ENCODE results near the gene DNAAF2.
"Not testable (repeated sequence)": the region's sequence is repeated elsewhere in the genome, so short reads cannot be mapped to it uniquely, and the experiment has no call there.

The DNAAF2 gene, protein sequence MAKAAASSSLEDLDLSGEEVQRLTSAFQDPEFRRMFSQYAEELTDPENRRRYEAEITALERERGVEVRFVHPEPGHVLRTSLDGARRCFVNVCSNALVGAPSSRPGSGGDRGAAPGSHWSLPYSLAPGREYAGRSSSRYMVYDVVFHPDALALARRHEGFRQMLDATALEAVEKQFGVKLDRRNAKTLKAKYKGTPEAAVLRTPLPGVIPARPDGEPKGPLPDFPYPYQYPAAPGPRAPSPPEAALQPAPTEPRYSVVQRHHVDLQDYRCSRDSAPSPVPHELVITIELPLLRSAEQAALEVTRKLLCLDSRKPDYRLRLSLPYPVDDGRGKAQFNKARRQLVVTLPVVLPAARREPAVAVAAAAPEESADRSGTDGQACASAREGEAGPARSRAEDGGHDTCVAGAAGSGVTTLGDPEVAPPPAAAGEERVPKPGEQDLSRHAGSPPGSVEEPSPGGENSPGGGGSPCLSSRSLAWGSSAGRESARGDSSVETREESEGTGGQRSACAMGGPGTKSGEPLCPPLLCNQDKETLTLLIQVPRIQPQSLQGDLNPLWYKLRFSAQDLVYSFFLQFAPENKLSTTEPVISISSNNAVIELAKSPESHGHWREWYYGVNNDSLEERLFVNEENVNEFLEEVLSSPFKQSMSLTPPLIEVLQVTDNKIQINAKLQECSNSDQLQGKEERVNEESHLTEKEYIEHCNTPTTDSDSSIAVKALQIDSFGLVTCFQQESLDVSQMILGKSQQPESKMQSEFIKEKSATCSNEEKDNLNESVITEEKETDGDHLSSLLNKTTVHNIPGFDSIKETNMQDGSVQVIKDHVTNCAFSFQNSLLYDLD

DNA sequence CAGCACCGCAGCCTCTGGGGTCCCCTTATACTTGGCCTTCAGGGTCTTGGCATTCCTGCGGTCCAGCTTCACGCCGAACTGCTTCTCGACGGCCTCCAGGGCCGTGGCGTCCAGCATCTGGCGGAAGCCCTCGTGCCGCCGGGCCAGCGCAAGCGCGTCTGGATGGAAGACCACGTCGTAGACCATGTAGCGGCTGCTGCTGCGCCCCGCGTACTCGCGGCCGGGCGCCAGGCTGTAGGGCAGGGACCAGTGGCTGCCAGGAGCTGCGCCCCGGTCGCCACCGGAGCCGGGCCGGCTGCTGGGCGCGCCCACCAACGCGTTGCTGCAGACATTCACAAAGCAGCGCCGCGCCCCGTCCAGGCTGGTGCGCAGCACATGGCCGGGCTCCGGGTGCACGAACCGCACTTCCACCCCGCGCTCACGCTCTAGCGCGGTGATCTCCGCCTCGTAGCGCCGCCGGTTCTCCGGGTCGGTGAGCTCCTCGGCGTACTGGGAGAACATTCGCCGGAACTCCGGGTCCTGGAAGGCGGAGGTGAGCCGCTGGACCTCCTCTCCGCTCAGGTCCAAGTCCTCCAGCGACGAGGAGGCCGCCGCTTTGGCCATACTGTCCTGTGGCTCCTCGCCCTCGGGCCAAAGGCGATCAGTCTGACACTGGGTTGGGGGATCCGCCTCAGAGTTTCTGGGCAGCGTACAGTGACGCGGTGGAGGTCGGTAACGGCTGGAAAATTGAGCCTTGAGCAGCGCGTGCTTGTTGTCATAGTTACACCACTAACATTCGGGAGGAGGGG is at the start of gene DNAAF2:
DNAAF2 (minus strand) TSS at position 698 of the 788 bp plus-strand sequence; CDS start at position 603, 95 bp downstream.
- H3K4me3 ChIP-seq (replicated peaks; ENCODE audit: low read depth, low read length) = peak within 1 kb of the TSS; percentile 93
- peak; percentile 76 for DNase-seq (ENCODE audit: low read depth)
- TF ChIP-seq, protein P1, sequence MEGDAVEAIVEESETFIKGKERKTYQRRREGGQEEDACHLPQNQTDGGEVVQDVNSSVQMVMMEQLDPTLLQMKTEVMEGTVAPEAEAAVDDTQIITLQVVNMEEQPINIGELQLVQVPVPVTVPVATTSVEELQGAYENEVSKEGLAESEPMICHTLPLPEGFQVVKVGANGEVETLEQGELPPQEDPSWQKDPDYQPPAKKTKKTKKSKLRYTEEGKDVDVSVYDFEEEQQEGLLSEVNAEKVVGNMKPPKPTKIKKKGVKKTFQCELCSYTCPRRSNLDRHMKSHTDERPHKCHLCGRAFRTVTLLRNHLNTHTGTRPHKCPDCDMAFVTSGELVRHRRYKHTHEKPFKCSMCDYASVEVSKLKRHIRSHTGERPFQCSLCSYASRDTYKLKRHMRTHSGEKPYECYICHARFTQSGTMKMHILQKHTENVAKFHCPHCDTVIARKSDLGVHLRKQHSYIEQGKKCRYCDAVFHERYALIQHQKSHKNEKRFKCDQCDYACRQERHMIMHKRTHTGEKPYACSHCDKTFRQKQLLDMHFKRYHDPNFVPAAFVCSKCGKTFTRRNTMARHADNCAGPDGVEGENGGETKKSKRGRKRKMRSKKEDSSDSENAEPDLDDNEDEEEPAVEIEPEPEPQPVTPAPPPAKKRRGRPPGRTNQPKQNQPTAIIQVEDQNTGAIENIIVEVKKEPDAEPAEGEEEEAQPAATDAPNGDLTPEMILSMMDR (IDR thresholded peaks at IDR 0.05; ENCODE audit: low read length, missing control alignments) = no peak

DNA sequence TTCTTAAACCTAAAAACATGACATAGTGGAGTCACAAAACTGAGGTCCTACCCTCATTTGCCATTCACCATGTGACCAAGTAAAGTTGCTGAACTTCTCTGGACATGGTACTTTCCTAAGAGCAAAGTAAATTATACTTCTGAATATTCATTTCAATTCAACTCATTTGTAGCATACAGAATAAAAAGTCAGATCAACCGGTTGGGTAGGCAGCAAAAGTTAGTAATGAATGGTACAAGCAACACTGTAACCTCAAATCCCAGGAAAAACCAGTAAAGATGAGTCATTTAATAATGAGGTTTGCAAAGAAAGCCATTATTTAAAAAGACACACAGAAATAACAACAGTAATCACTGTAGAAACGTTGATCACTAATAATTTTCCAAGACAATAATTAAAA is 44.2 kb upstream of the DNAAF2 start:
- H3K4me3 ChIP-seq (replicated peaks; ENCODE audit: low read depth, low read length) = no peak overlapping the region
- TF ChIP-seq, protein P1 (IDR thresholded peaks at IDR 0.05; ENCODE audit: low read length, missing control alignments) = no peak
- DNase-seq (ENCODE audit: low read depth) = no peak

DNA sequence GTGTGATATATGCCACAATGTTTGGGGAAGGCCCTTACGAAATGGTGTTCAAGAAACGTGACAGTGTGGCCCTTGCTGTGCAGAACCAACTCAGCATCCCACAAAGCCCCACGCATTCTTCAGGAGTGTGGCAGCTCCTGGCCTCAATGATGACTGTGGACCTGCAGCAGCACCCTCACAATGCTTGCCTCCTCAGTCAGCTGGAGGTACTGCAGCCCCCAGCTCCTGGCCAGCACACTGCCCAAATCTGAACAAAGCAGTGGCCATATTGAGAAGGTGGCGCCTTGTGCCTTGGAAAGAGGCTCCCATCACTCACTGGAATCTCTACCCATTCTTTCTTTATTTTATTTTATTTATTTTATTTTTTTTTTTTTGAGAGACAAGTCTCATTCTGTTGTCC is 42.6 kb upstream of the DNAAF2 start:
- TF ChIP-seq, protein P1 (IDR thresholded peaks at IDR 0.05; ENCODE audit: low read length, missing control alignments) = no peak
- DNase-seq (ENCODE audit: low read depth) = no peak
- no peak overlapping the region for H3K4me3 ChIP-seq (replicated peaks; ENCODE audit: low read depth, low read length)

DNA sequence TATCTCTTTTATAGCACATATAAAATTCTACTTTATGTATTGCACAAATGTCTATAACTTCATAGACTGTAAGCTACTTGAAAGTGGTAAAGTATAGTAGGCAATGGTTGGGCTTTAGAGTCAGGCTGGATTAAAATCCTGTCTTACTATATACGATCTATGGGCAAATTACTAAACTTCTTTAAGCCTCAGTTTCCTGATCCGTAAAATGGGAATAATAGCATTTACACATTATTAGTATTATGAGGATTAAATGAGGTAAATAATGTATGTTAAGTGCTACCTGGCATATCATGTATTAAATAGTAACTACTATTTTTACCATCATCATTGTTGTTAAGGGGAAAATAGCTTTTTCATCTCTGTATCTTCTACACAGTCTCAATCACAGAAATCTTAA is 38.5 kb upstream of the DNAAF2 start:
- no peak for DNase-seq (ENCODE audit: low read depth)
- H3K4me3 ChIP-seq (replicated peaks; ENCODE audit: low read depth, low read length) = no peak overlapping the region
- TF ChIP-seq, protein P1 (IDR thresholded peaks at IDR 0.05; ENCODE audit: low read length, missing control alignments) = no peak

DNA sequence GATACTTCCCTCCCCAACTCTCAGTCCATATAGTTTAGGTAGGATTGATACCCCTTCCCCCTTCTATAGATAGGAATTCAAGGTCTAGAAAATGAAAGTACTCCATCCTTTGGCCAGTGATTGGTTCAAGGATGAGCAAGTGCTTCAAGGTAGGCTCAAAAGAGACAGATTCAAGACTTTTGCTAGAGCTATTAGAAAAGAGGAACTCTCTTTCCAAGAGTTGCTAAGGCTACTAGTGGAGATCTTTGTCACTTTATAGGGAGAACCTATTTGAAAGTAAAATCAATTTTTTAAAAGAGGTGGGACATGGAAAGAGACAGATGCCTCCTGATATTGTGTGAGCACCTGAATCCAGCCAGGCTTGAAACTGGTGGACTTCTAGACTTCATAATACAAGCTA is 35.4 kb upstream of the DNAAF2 start:
- no peak overlapping the region for H3K4me3 ChIP-seq (replicated peaks; ENCODE audit: low read depth, low read length)
- no peak for DNase-seq (ENCODE audit: low read depth)
- TF ChIP-seq, protein P1 (IDR thresholded peaks at IDR 0.05; ENCODE audit: low read length, missing control alignments) = no peak

DNA sequence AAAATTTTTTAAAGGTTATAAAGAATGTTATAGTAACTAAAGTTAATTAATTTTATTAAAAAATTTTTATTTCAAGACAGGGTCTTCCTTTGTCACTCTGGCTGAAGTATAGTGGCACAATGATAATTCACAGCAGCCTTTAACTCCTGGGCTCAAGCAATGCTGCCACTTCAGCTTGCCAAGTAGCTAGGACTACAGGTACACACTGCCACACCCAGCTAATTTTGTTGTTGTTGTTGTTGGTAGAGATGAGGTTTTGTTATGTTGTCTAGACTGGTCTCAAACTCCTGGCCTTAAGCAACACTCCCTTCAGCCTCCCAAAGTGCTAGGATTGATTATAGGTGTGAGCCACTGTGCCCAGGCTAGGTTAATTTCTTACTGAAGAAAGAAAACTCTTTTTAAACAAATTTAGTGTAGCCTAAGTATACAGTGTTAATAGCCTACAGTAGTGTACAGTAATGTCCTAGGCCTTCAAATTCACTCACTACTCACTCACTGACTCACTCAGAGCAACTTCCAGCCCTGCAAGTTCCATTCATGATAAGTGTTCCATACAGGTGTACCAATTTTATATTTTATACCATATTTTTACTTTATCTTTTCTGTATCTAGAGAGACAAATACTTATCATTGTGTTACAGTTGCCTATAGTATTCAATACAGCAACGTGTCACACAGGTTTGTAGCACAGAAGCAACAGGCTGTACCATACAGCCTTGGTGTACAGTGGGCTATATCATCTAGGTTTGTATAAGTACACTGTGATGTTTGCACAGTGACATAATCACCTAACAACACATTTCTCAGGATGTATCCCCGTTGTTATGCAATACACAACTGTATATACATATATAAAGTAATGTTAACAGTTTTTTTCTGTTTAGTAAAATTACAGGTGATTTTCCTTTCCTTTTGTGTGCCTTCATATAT is 24.7 kb upstream of the DNAAF2 start:
- DNase-seq (ENCODE audit: low read depth) = no peak
- no peak overlapping the region for H3K4me3 ChIP-seq (replicated peaks; ENCODE audit: low read depth, low read length)
- TF ChIP-seq, protein P1 (IDR thresholded peaks at IDR 0.05; ENCODE audit: low read length, missing control alignments) = no peak

DNA sequence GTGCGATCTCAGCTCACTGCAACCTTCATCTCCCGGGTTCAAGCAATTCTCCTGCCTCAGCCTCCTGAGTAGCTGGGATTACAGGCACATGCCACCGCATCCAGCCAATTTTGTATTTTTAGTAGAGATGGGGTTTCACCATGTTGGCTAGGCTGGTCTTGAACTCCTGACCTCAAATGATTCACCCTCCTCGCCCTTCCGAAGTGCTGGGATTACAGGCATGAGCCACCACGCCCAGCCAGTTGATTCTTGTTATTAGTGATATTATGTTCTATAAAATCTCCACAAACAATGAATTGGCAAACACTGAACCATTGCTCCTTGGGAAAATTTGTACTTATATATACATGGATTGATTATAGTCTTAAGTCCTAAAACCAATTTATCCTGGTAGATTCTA is 22.5 kb upstream of the DNAAF2 start:
- DNase-seq (ENCODE audit: low read depth); H3K4me3 ChIP-seq (replicated peaks; ENCODE audit: low read depth, low read length): not testable (repeated sequence)

All from fibroblast of pulmonary artery (primary cell).